Right lobe of liver (tissue), 4 donors: ENCODE results near the gene SLC12A3.

Experiments
- POLR2A ChIP-seq: fragments of 450-650 bp; IDR thresholded peaks from one replicate; pipeline ENCODE4 v1.6.1; 2017; ENCODE audit warnings: antibody characterized with exemption, mild to moderate bottlenecking
- TF ChIP-seq, protein P1 (sequence below), 4 donors: fragments of 200-600 bp in 3 of 4; fragments of 450-650 bp in 1 of 4; IDR thresholded peaks; one replicate each; pipeline versions ENCODE4 v1.5.1 to v1.8.0; 2016 to 2022; ENCODE audit warnings: antibody characterized with exemption in 4 of 4, mild to moderate bottlenecking in 2 of 4
- donor health status: DM: no; HTN: no; CAD: no.
- donor health status: DM: no; HTN: no; CAD: no.
- donor health status: DM: no; HTN: yes; CAD: no.

GRCh38 chr16:56961386-56961785 lies 96.4 kb downstream of the SLC12A3 start:
- TF ChIP-seq, protein P1, sequence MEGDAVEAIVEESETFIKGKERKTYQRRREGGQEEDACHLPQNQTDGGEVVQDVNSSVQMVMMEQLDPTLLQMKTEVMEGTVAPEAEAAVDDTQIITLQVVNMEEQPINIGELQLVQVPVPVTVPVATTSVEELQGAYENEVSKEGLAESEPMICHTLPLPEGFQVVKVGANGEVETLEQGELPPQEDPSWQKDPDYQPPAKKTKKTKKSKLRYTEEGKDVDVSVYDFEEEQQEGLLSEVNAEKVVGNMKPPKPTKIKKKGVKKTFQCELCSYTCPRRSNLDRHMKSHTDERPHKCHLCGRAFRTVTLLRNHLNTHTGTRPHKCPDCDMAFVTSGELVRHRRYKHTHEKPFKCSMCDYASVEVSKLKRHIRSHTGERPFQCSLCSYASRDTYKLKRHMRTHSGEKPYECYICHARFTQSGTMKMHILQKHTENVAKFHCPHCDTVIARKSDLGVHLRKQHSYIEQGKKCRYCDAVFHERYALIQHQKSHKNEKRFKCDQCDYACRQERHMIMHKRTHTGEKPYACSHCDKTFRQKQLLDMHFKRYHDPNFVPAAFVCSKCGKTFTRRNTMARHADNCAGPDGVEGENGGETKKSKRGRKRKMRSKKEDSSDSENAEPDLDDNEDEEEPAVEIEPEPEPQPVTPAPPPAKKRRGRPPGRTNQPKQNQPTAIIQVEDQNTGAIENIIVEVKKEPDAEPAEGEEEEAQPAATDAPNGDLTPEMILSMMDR (IDR thresholded peaks at IDR 0.05): no peak
- TF ChIP-seq POLR2A: no peak
